H9 (cell line): ENCODE results near the gene ANKRD40. TPM values are rescaled to one million over a fixed set of nuclear protein-coding genes. Genes with fewer than 3 reads are reported as not detected.

Experiments used
- DNase-seq: peaks from one replicate; pipeline ENCODE4 v3.0.0-alpha.2; 2017
- H2AFZ ChIP-seq: one replicate; pipeline ENCODE4 v1.6.1; 2013; ENCODE audit warnings: mild to moderate bottlenecking, low read length, control low read depth, moderate library complexity
- H2AK5ac ChIP-seq: 2 replicates; pipeline ENCODE4 v1.6.1; 2013; ENCODE audit warnings: low read length, control low read depth, mixed read lengths; ENCODE audit not compliant: insufficient read length
- H2BK120ac ChIP-seq: one replicate; pipeline ENCODE4 v1.6.1; 2013; ENCODE audit warnings: low read depth, mild to moderate bottlenecking, low read length, control low read depth, inconsistent platforms; ENCODE audit not compliant: poor library complexity, severe bottlenecking
- H2BK12ac ChIP-seq: 2 replicates; pipeline ENCODE4 v1.6.1; 2013; ENCODE audit warnings: low read length, control low read depth, mixed read lengths, low read depth; ENCODE audit not compliant: insufficient read length
- H2BK15ac ChIP-seq: 2 replicates; pipeline ENCODE4 v1.6.1; 2013; ENCODE audit warnings: low read depth, low read length, control low read depth
- H2BK20ac ChIP-seq: one replicate; pipeline ENCODE4 v1.6.1; 2013; ENCODE audit warnings: low read depth, mild to moderate bottlenecking, low read length, control low read depth, inconsistent platforms; ENCODE audit not compliant: poor library complexity, severe bottlenecking
- H2BK5ac ChIP-seq: 2 replicates; pipeline ENCODE4 v1.6.1; 2013; ENCODE audit warnings: low read length, control low read depth, mixed read lengths; ENCODE audit not compliant: insufficient read length
- H3K14ac ChIP-seq: 2 replicates; pipeline ENCODE4 v1.6.1; 2013; ENCODE audit warnings: low read length, control low read depth; ENCODE audit not compliant: insufficient read depth
- H3K18ac ChIP-seq: 2 replicates; pipeline ENCODE4 v1.6.1; 2013; ENCODE audit warnings: low read depth, mild to moderate bottlenecking, mixed read lengths, low read length, control low read depth; ENCODE audit not compliant: insufficient read length
- H3K23ac ChIP-seq: 2 replicates; pipeline ENCODE4 v1.6.1; 2013; ENCODE audit warnings: low read length, control low read depth, mixed read lengths, low read depth; ENCODE audit not compliant: insufficient read length
- H3K23me2 ChIP-seq: 2 replicates; pipeline ENCODE4 v1.6.1; 2013; ENCODE audit warnings: low read depth, mild to moderate bottlenecking, mixed read lengths, low read length, control low read depth; ENCODE audit not compliant: insufficient read length, poor library complexity, severe bottlenecking
- H3K27ac ChIP-seq: 2 replicates; pipeline ENCODE4 v1.5.1; 2013; ENCODE audit warnings: low read length, control low read depth, mixed read lengths, low read depth; ENCODE audit not compliant: insufficient read length
- H3K27me3 ChIP-seq: 2 replicates; pipeline ENCODE4 v1.6.1; 2013; ENCODE audit warnings: low read length, control low read depth, inconsistent platforms; ENCODE audit not compliant: insufficient read depth
- H3K4ac ChIP-seq: 2 replicates; pipeline ENCODE4 v1.6.1; 2013; ENCODE audit warnings: low read depth, mild to moderate bottlenecking, control low read depth, inconsistent platforms, low read length, moderate library complexity
- H3K4me1 ChIP-seq: 2 replicates; pipeline ENCODE4 v1.6.1; 2013; ENCODE audit warnings: low read length, control low read depth, inconsistent platforms; ENCODE audit not compliant: insufficient read depth
- H3K4me2 ChIP-seq: 2 replicates; pipeline ENCODE4 v1.6.1; 2013; ENCODE audit warnings: low read length, control low read depth, mixed read lengths; ENCODE audit not compliant: insufficient read length, insufficient read depth
- H3K56ac ChIP-seq: 2 replicates; pipeline ENCODE4 v1.6.1; 2013; ENCODE audit warnings: low read depth, mild to moderate bottlenecking, mixed read lengths, low read length, control low read depth; ENCODE audit not compliant: insufficient read length
- H3K79me1 ChIP-seq: 2 replicates; pipeline ENCODE4 v1.6.1; 2013; ENCODE audit warnings: low read depth, mild to moderate bottlenecking, moderate library complexity, low read length, control low read depth, inconsistent platforms; ENCODE audit not compliant: insufficient read depth, poor library complexity, severe bottlenecking
- H3K79me2 ChIP-seq: 2 replicates; pipeline ENCODE4 v1.6.1; 2013; ENCODE audit warnings: low read length, control low read depth, inconsistent platforms; ENCODE audit not compliant: insufficient read depth
- H3K9ac ChIP-seq: 2 replicates; pipeline ENCODE4 v1.6.1; 2013; ENCODE audit warnings: low read length, control low read depth, mixed read lengths; ENCODE audit not compliant: insufficient read length; ENCODE audit errors: extremely low read depth
- H3K9me3 ChIP-seq: one replicate; pipeline ENCODE4 v1.6.1; 2013; ENCODE audit warnings: low read depth, low read length, inconsistent platforms; ENCODE audit not compliant: control insufficient read depth
- H3T11ph ChIP-seq: one replicate; pipeline ENCODE4 v1.6.1; 2013; ENCODE audit warnings: mild to moderate bottlenecking, low read length, control low read depth, inconsistent platforms
- H4K20me1 ChIP-seq: one replicate; pipeline ENCODE4 v1.6.1; 2013; ENCODE audit not compliant: control insufficient read depth, insufficient read length, insufficient read depth
- H4K5ac ChIP-seq: 2 replicates; pipeline ENCODE4 v1.6.1; 2013; ENCODE audit warnings: low read depth, mild to moderate bottlenecking, mixed read lengths, low read length, control low read depth; ENCODE audit not compliant: insufficient read length
- H4K8ac ChIP-seq: replicated peaks from 2 replicates; pipeline ENCODE4 v1.6.1; 2013; ENCODE audit warnings: low read length, control low read depth, mixed read lengths, low read depth; ENCODE audit not compliant: insufficient read length
- H4K91ac ChIP-seq: 2 replicates; pipeline ENCODE4 v1.6.1; 2013; ENCODE audit warnings: low read depth, mild to moderate bottlenecking, moderate library complexity, mixed read lengths, low read length, control low read depth; ENCODE audit not compliant: insufficient read length
- H3K27ac Mint-ChIP-seq, 3 experiments: 2 replicates in 2 of 3; 3 replicates in 1 of 3; pipeline ENCODE4 v1.8.0; 2020 to 2021; ENCODE audit warnings: mixed read lengths in 3 of 3, mild to moderate bottlenecking in 1 of 3, moderate library complexity in 1 of 3
- H3K27me3 Mint-ChIP-seq: 2 replicates; pipeline ENCODE4 v1.8.0; 2021; ENCODE audit warnings: low read depth, mild to moderate bottlenecking, moderate library complexity, mixed read lengths
- H3K36me3 Mint-ChIP-seq, 3 experiments: 2 replicates in 2 of 3; 3 replicates in 1 of 3; pipeline ENCODE4 v1.8.0; 2020 to 2021; ENCODE audit warnings: low read depth in 3 of 3, mixed read lengths in 3 of 3; ENCODE audit not compliant: insufficient read depth in 1 of 3
- H3K4me1 Mint-ChIP-seq, 2 experiments: 2 replicates each; pipeline ENCODE4 v1.8.0; 2020; ENCODE audit warnings: mixed read lengths in 2 of 2
- H3K4me3 Mint-ChIP-seq, 2 experiments: 2 replicates in 1 of 2; 3 replicates in 1 of 2; pipeline ENCODE4 v1.8.0; 2020 to 2021; ENCODE audit warnings: mild to moderate bottlenecking in 2 of 2, mixed read lengths in 2 of 2, moderate library complexity in 1 of 2
- H3K9me3 Mint-ChIP-seq, 2 experiments: 2 replicates in 1 of 2; 3 replicates in 1 of 2; pipeline ENCODE4 v1.8.0; 2020; ENCODE audit warnings: mild to moderate bottlenecking in 2 of 2, mixed read lengths in 2 of 2, moderate library complexity in 1 of 2
- WGBS: extraction: QIAGEN DNeasy Blood & Tissue Kit; methylation state at CpG from one replicate; pipeline ENCODE4 v1.1.7; 2013; ENCODE audit warnings: missing lambda C conversion rate, low lambda C conversion rate, mixed read lengths; ENCODE audit not compliant: insufficient read length; ENCODE audit errors: extremely low coverage; 5-methylcytosine and 5-hydroxymethylcytosine counted together
- total RNA-seq: library from RNA; stranded (reverse); gene quantifications from 2 replicates; pipeline ENCODE4 v1.2.1, GENCODE V29; 2021
- TF ChIP-seq, protein P1 (sequence below): fragments of 200-600 bp; sonication (generic); conservative IDR thresholded peaks from 3 replicates; pipeline ENCODE4 v1.8.0; 2021; ENCODE audit warnings: antibody characterized with exemption, mild to moderate bottlenecking

The ANKRD40 gene
- total RNA-seq, 1 experiment from 2014 or later, result 54.3 TPM

DNA sequence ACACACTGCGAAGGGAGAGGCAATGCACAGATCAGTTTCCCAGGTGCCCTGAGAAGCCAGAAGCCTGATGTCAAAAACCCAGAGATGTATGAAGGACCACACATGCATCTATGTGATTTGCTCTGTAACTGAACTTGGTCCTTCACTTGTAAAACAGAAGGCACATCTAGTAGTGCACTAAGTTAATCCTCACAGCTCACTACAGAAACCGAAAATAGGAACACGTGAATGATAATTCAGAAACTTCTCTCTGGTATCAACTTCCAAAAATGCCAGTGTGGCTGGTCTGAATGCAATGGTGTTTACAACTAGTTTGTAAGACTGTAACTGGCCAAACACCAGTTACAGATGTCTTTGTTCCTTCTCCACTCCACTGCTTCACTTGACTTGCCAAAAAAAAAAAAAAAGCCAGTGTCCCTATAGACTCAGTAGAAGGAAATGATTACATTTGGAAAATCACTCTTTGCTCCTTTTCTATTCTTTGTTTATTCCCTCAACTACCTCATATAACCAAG lies 11.3 kb downstream of the ANKRD40 start:
- H3K27me3 Mint-ChIP-seq, result no peaks in the 10 kb centered on the region

More for the DNA sequence above, 11.3 kb downstream of the ANKRD40 start:
- Histone ChIP-seq H3K27ac (no peak overlapping the region), H2BK5ac (no peak overlapping the region), H2AK5ac (no peak overlapping the region), H4K8ac (no peak overlapping the region), H3K27me3 (no peaks in the 10 kb centered on the region), H2BK12ac (no peak overlapping the region), H3K23me2 (no peaks in the 10 kb centered on the region), H3T11ph (no peak overlapping the region), H3K4me1 (no peaks in the 10 kb centered on the region), H3K14ac (no peak overlapping the region), H3K9ac (no peak overlapping the region), H2AFZ (no peak overlapping the region), H3K56ac (no peak overlapping the region), H4K91ac (no peak overlapping the region), H3K9me3 (no peaks in the 10 kb centered on the region), H2BK15ac (no peak overlapping the region), H3K79me1 (no peaks in the 10 kb centered on the region), H3K79me2 (no peaks in the 10 kb centered on the region), H3K23ac (no peak overlapping the region), H2BK20ac (no peak overlapping the region), H2BK120ac (no peak overlapping the region), H4K5ac (no peak overlapping the region), H3K4me2 (no peak overlapping the region), H4K20me1 (no peaks in the 10 kb centered on the region), H3K4ac (no peak overlapping the region), H3K18ac (no peak overlapping the region)
- TF ChIP-seq, protein P1, sequence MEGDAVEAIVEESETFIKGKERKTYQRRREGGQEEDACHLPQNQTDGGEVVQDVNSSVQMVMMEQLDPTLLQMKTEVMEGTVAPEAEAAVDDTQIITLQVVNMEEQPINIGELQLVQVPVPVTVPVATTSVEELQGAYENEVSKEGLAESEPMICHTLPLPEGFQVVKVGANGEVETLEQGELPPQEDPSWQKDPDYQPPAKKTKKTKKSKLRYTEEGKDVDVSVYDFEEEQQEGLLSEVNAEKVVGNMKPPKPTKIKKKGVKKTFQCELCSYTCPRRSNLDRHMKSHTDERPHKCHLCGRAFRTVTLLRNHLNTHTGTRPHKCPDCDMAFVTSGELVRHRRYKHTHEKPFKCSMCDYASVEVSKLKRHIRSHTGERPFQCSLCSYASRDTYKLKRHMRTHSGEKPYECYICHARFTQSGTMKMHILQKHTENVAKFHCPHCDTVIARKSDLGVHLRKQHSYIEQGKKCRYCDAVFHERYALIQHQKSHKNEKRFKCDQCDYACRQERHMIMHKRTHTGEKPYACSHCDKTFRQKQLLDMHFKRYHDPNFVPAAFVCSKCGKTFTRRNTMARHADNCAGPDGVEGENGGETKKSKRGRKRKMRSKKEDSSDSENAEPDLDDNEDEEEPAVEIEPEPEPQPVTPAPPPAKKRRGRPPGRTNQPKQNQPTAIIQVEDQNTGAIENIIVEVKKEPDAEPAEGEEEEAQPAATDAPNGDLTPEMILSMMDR, result no peak
- no peak for DNase-seq
- peaks cover 27 to 81% (median 74%) of the 10 kb centered on the region in 3 experiments; a peak in 6 of 7 replicates for H3K36me3 Mint-ChIP-seq
- no peak overlapping the region; a peak in 1 of 5 replicates for H3K4me3 Mint-ChIP-seq
- peaks cover 0 to under 1% of the 10 kb centered on the region in 2 experiments; a peak in 1 of 4 replicates for H3K4me1 Mint-ChIP-seq
- no peaks in the 10 kb centered on the region for H3K9me3 Mint-ChIP-seq
- no CpG with 5 or more reads among the region's 3 CpGs for WGBS
- no peak overlapping the region for H3K27ac Mint-ChIP-seq
